GM19438 (cell line): ENCODE measurements around the gene PSMD2.
A peak's percentile ranks its signal among the peaks of the same experiment; 100 is the strongest.
"Not testable (repeated sequence)": the region's sequence is repeated elsewhere in the genome, so short reads cannot be mapped to it uniquely, and the experiment has no call there.

Experiments
- ATAC-seq: cut with Tn5 transposase; IDR thresholded peaks from one replicate; pipeline ENCODE4 v1.9.1; 2021; ENCODE audit warnings: low read depth; ENCODE audit not compliant: unreplicated experiment

Gene PSMD2

GRCh38 chr3:184298759-184299487, at the start of gene PSMD2:
TSS of gene PSMD2 (plus strand) at chr3:184299241. CDS start at chr3:184299267, 26 bp downstream.
- ATAC-seq, result peak; percentile 93

- peak; percentile 87 for ATAC-seq
Measured at GRCh38 chr3:184249412-184250166, 49.5 kb upstream of the PSMD2 start, which contains the start of gene EEF1AKMT4. TSS of gene EEF1AKMT4 (plus strand) at chr3:184249672. CDS start at chr3:184249695, 23 bp downstream.

- peak; percentile 64 for ATAC-seq
Measured at GRCh38 chr3:184250167-184250828, 48.7 kb upstream of the PSMD2 start.

GRCh38 chr3:184255291-184256039, 43.6 kb upstream of the PSMD2 start:
- no peak for ATAC-seq

- ATAC-seq, result no peak
Measured at GRCh38 chr3:184257083-184257915, 41.7 kb upstream of the PSMD2 start.

- no peak for ATAC-seq
Measured at GRCh38 chr3:184258926-184259325, 40.1 kb upstream of the PSMD2 start.

- ATAC-seq, result no peak
Measured at GRCh38 chr3:184259396-184259877, 39.6 kb upstream of the PSMD2 start.

GRCh38 chr3:184259878-184260723, 38.9 kb upstream of the PSMD2 start:
- no peak for ATAC-seq

- ATAC-seq, result no peak
Measured at GRCh38 chr3:184260724-184261269, 38.2 kb upstream of the PSMD2 start.

- no peak for ATAC-seq
Measured at GRCh38 chr3:184261270-184261853, 37.7 kb upstream of the PSMD2 start, which contains the start of gene CAMK2N2. TSS of gene CAMK2N2 (minus strand) at chr3:184261553. CDS start at chr3:184261285, 268 bp downstream.

GRCh38 chr3:184261854-184262763, 36.9 kb upstream of the PSMD2 start:
- ATAC-seq, result no peak

GRCh38 chr3:184262764-184263179, 36.3 kb upstream of the PSMD2 start:
- ATAC-seq, result no peak

- ATAC-seq, result not testable (repeated sequence)
Measured at GRCh38 chr3:184267249-184267648, 31.8 kb upstream of the PSMD2 start.

- no peak for ATAC-seq
Measured at GRCh38 chr3:184272269-184272668, 26.8 kb upstream of the PSMD2 start.

- ATAC-seq, result no peak
Measured at GRCh38 chr3:184275381-184275701, 23.7 kb upstream of the PSMD2 start.

GRCh38 chr3:184275961-184276910, 22.8 kb upstream of the PSMD2 start, which contains the start of gene ECE2:
TSS of gene ECE2 (plus strand) at chr3:184276022. CDS start at chr3:184276154, 132 bp downstream.
- ATAC-seq, result no peak
